GM12878 (cell line): ENCODE results near the gene EDN2. TPM values are rescaled to one million over a fixed set of nuclear protein-coding genes. Genes with fewer than 3 reads are reported as not detected.

Source experiments
- ATAC-seq: fragments of 200-7000 bp; cut with Tn5 transposase; 3 replicates; pipeline ENCODE4 v1.9.1; 2020; ENCODE audit warnings: mild to moderate bottlenecking, moderate library complexity
- BruUV-seq: library from RNA; stranded (reverse); fragments of 400-500 nt; replicated peaks from 2 replicates; lab custom pipeline; 2021; lab: Mats Ljungman, UMichigan
- CTCF ChIA-PET: fragments of 300-600 bp; sonication (Branson Sonifier 250); formaldehyde crosslinking; extraction: SDS; loops from one replicate; lab custom pipeline; 2021; ENCODE audit warnings: inconsistent platforms; lab: Yijun Ruan, JAX
- POLR2A ChIA-PET: fragments of 350-600 bp; formaldehyde crosslinking; extraction: SDS; loops from one replicate; lab custom pipeline; 2021; ENCODE audit warnings: inconsistent platforms; lab: Charles Lee
- RAD21 ChIA-PET: fragments of 300-600 bp; sonication (Branson Sonifier 250); formaldehyde crosslinking; loops from one replicate; lab custom pipeline; 2023; ENCODE audit warnings: antibody characterized with exemption; ENCODE audit not compliant: unreplicated experiment; lab: Charles Lee
- SMC1A ChIA-PET: fragments of 300-600 bp; sonication (Branson Sonifier 250); formaldehyde crosslinking; loops from one replicate; lab custom pipeline; 2023; ENCODE audit not compliant: unreplicated experiment, uncharacterized antibody; lab: Charles Lee
- DNase-seq: peaks from one replicate; pipeline ENCODE4 v3.0.0-alpha.2; 2011; ENCODE audit warnings: low read depth, low spot score
- FAIRE-seq: peaks from 3 replicates; lab custom pipeline; 2011; peaks lifted over from hg19 to GRCh38; lab: Jason Lieb, UNC
- H2AFZ ChIP-seq: 2 replicates; pipeline ENCODE4 v1.6.0; 2011; ENCODE audit warnings: low read depth, low read length, control low read depth; ENCODE audit not compliant: control insufficient read depth
- H3K27ac ChIP-seq: 2 replicates; pipeline ENCODE4 v1.5.1; 2011; ENCODE audit warnings: control low read depth; ENCODE audit not compliant: control insufficient read depth, insufficient read depth
- H3K27me3 ChIP-seq, 2 experiments: replicated peaks in 1 of 2; 2 replicates each; pipeline versions ENCODE4 v1.6.0 to v1.6.1; 2011; ENCODE audit warnings: low read length in 1 of 2; ENCODE audit not compliant: control insufficient read depth in 2 of 2, insufficient read depth in 2 of 2
- H3K36me3 ChIP-seq, 2 experiments: 2 replicates each; pipeline ENCODE4 v1.5.1; 2011; ENCODE audit warnings: low read length in 1 of 2; ENCODE audit not compliant: control insufficient read depth in 2 of 2, insufficient read depth in 2 of 2
- H3K4me1 ChIP-seq: 2 replicates; pipeline ENCODE4 v1.6.1; 2011; ENCODE audit warnings: mild to moderate bottlenecking, low read length, moderate library complexity, mixed read lengths; ENCODE audit not compliant: control insufficient read depth, insufficient read depth
- H3K4me2 ChIP-seq: 2 replicates; pipeline ENCODE4 v1.6.0; 2011; ENCODE audit warnings: control low read depth; ENCODE audit not compliant: control insufficient read depth, insufficient read depth
- H3K4me3 ChIP-seq: fragments of 200-600 bp; sonication (generic); 2 replicates; pipeline ENCODE4 v1.5.1; 2016
- H3K79me2 ChIP-seq: 2 replicates; pipeline ENCODE4 v1.6.0; 2011; ENCODE audit warnings: low read length; ENCODE audit not compliant: control insufficient read depth, insufficient read depth
- H3K9ac ChIP-seq: 2 replicates; pipeline ENCODE4 v1.8.0; 2011; ENCODE audit warnings: low read length, control low read depth, mixed read lengths; ENCODE audit not compliant: control insufficient read depth, insufficient read depth
- H3K9me3 ChIP-seq: replicated peaks from 3 replicates; pipeline ENCODE4 v1.5.1; 2011; ENCODE audit warnings: mild to moderate bottlenecking, low read length; ENCODE audit not compliant: control insufficient read depth, insufficient read depth
- H4K20me1 ChIP-seq: 2 replicates; pipeline ENCODE4 v1.6.0; 2011; ENCODE audit not compliant: control insufficient read depth, insufficient read depth
- BCL11A ChIP-seq: IDR thresholded peaks from 2 replicates; pipeline ENCODE4 v1.6.1; 2011; ENCODE audit warnings: low read depth, low read length
- BCL3 ChIP-seq: IDR thresholded peaks from 2 replicates; pipeline ENCODE4 v1.6.1; 2011; ENCODE audit warnings: borderline replicate concordance, low read depth, mild to moderate bottlenecking, moderate library complexity, low read length; ENCODE audit not compliant: insufficient read depth, poor library complexity, severe bottlenecking
- BMI1 ChIP-seq: fragments of 450-650 bp; IDR thresholded peaks from 2 replicates; pipeline ENCODE4 v1.6.1; 2016; ENCODE audit warnings: mild to moderate bottlenecking, moderate library complexity, borderline replicate concordance
- CHD2 ChIP-seq: IDR thresholded peaks from 2 replicates; pipeline ENCODE4 v1.6.1; 2011; ENCODE audit warnings: low read depth, low read length, improper control_type of control experiment, borderline replicate concordance
- FOXM1 ChIP-seq: IDR thresholded peaks from 2 replicates; pipeline ENCODE4 v1.6.1; 2012; ENCODE audit warnings: low read depth, mild to moderate bottlenecking, inconsistent platforms, low read length, moderate library complexity
- MTA3 ChIP-seq: IDR thresholded peaks from 2 replicates; pipeline ENCODE4 v1.6.1; 2012; ENCODE audit warnings: low read length, inconsistent platforms, borderline replicate concordance
- NR2C1 ChIP-seq: fragments of 450-650 bp; IDR thresholded peaks from 2 replicates; pipeline ENCODE4 v1.6.1; 2017; ENCODE audit warnings: antibody characterized with exemption, mild to moderate bottlenecking, moderate library complexity
- PKNOX1 ChIP-seq: fragments of 450-650 bp; IDR thresholded peaks from 2 replicates; pipeline ENCODE4 v1.6.1; 2016; ENCODE audit warnings: mild to moderate bottlenecking
- RELB ChIP-seq: fragments of 450-650 bp; IDR thresholded peaks from 2 replicates; pipeline ENCODE4 v1.6.1; 2017; ENCODE audit warnings: low read depth, mild to moderate bottlenecking, moderate library complexity
- ZBED1 ChIP-seq: IDR thresholded peaks from 2 replicates; pipeline ENCODE4 v1.6.1; 2016; ENCODE audit warnings: borderline replicate concordance
- WGBS: methylation state at CpG from one replicate; pipeline ENCODE4 v1.1.6; 2016; ENCODE audit warnings: low lambda C conversion rate; ENCODE audit not compliant: insufficient replicate concordance, insufficient coverage; ENCODE audit errors: missing lambda C conversion rate; 5-methylcytosine and 5-hydroxymethylcytosine counted together
- in situ Hi-C: fragments of 300-500 bp; cut with MboI; formaldehyde crosslinking; loops from 9 replicates; pipeline ENCODE4 v1.14.3; 2018; ENCODE audit warnings: mixed read lengths
- intact Hi-C: fragments of 100-400 bp; cut with micrococcal nuclease; formaldehyde crosslinking; loops from one replicate; pipeline ENCODE4 v1.14.2; 2022; ENCODE audit not compliant: unreplicated experiment
- polyA plus RNA-seq, 11 experiments: library from polyadenylated mRNA; depleted of rRNA in 4 of 11; unstranded in 6 of 11; stranded (reverse) in 5 of 11; fragments of >200 nt; fragmentation: Nextera tagmentation in 4 of 11; fragmentation: Illumina TruSeq in 1 of 11; extraction: Ambion mirVana in 4 of 11; extraction: Trizol in 1 of 11; gene quantifications; 1 replicate in 1 of 11; 2 replicates in 10 of 11; pipeline versions ENCODE4 v1.2.1 to v1.2.3, GENCODE V29; 2011 to 2016; ENCODE audit warnings: inconsistent platforms in 2 of 11, missing spikeins in 2 of 11, low read depth in 1 of 11
- total RNA-seq, 4 experiments: library from RNA; depleted of rRNA in 3 of 4; stranded (reverse); fragments of >200 nt in 3 of 4; fragmentation: Illumina TruSeq in 1 of 4; extraction: Trizol in 1 of 4; gene quantifications; 2 replicates each; pipeline versions ENCODE4 v1.2.1 to v1.2.3, GENCODE V29; 2013 to 2021
- TF ChIP-seq, protein P1 (sequence below): fragments of 450-650 bp; IDR thresholded peaks from 2 replicates; pipeline ENCODE4 v1.6.1; 2014; ENCODE audit warnings: mild to moderate bottlenecking

The EDN2 gene
- total and polyA plus RNA-seq, 10 of the 15 experiments (the other 5 are each of a cell fraction or from before 2014, with no cell fraction given), result 0.11 to 1.5 (median 0.43) TPM; not detected in 1

GRCh38 chr1:41437011-41437355, 47.5 kb downstream of the EDN2 start:
- no peaks in the 10 kb centered on the region for H3K36me3 ChIP-seq
- H3K4me3 ChIP-seq, result no peak overlapping the region
- no peak overlapping the region for H3K4me2 ChIP-seq
- TF ChIP-seq ZBED1 (no peak), NR2C1 (no peak), FOXM1 (no peak), BCL3 (no peak), BMI1 (no peak), MTA3 (no peak), CHD2 (no peak), PKNOX1 (no peak), BCL11A (no peak), RELB (no peak)
- TF ChIP-seq, protein P1, sequence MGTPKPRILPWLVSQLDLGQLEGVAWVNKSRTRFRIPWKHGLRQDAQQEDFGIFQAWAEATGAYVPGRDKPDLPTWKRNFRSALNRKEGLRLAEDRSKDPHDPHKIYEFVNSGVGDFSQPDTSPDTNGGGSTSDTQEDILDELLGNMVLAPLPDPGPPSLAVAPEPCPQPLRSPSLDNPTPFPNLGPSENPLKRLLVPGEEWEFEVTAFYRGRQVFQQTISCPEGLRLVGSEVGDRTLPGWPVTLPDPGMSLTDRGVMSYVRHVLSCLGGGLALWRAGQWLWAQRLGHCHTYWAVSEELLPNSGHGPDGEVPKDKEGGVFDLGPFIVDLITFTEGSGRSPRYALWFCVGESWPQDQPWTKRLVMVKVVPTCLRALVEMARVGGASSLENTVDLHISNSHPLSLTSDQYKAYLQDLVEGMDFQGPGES, result no peak
- no peaks in the 10 kb centered on the region for H3K4me1 ChIP-seq
- WGBS, result 18% methylated on average over 3 of the region's 3 CpGs
- no peak for DNase-seq
- no peaks in the 10 kb centered on the region for H3K79me2 ChIP-seq
- no peaks in the 10 kb centered on the region for H3K9me3 ChIP-seq
- no peaks in the 10 kb centered on the region for H4K20me1 ChIP-seq
- ATAC-seq, result no peak
- intact Hi-C loops, result no loop called here
- ChIA-PET SMC1A (no interaction called here), POLR2A (no interaction called here), CTCF (no interaction called here), RAD21 (no interaction called here)
- FAIRE-seq, result no peak
- BruUV-seq, result no TSS peak
- H3K9ac ChIP-seq, result no peak overlapping the region
- in situ Hi-C loops, result no loop called here
- H2AFZ ChIP-seq, result no peak overlapping the region
- peaks cover 3 to 7% of the 10 kb centered on the region in 2 experiments; a peak in 3 of 4 replicates for H3K27me3 ChIP-seq
- no peak overlapping the region for H3K27ac ChIP-seq
